Left ventricle myocardium inferior (tissue), 1 donor: ENCODE data around the gene HINFP. TPM values are rescaled to one million over a fixed set of nuclear protein-coding genes. Genes with fewer than 3 reads are reported as not detected.

Source experiments
- DNase-seq: peaks from one replicate; pipeline ENCODE4 v3.0.0-alpha.2; 2020
- H3K27ac ChIP-seq: fragments of 200-600 bp; replicated peaks from 2 replicates; pipeline ENCODE4 v1.8.0; 2021
- H3K27me3 ChIP-seq: fragments of 200-600 bp; 2 replicates; pipeline ENCODE4 v1.8.0; 2021; ENCODE audit warnings: low read depth
- H3K36me3 ChIP-seq: fragments of 200-600 bp; 2 replicates; pipeline ENCODE4 v1.8.0; 2021
- H3K4me1 ChIP-seq: fragments of 200-600 bp; 2 replicates; pipeline ENCODE4 v1.8.0; 2021
- H3K4me3 ChIP-seq: fragments of 200-600 bp; 2 replicates; pipeline ENCODE4 v1.8.0; 2021; ENCODE audit warnings: mild to moderate bottlenecking, moderate library complexity
- H3K9me3 ChIP-seq: fragments of 200-600 bp; replicated peaks from 2 replicates; pipeline ENCODE4 v1.8.0; 2021
- CTCF ChIP-seq: fragments of 200-600 bp; IDR thresholded peaks from 2 replicates; pipeline ENCODE4 v1.8.0; 2021; ENCODE audit warnings: antibody characterized with exemption, mild to moderate bottlenecking, borderline replicate concordance
- intact Hi-C: fragments of 100-400 bp; cut with micrococcal nuclease; formaldehyde crosslinking; loops from one replicate; pipeline ENCODE4 v1.11.0; 2022
- total RNA-seq: library from RNA; stranded (reverse); fragmentation: NEBNext Ultra II Directional; extraction: Animal tissue kit (Norgen Biotek cat#: 25700); gene quantifications from one replicate; pipeline ENCODE4 v1.2.1, GENCODE V29; 2021
- donor health status: DM: no; HTN: yes; CAD: no; lungs with severe emphysema.

The HINFP gene
- total RNA-seq, 1 donor from 2014 or later: 13.9 TPM

- no peak for TF ChIP-seq CTCF
- H3K9me3 ChIP-seq: no peaks in the 10 kb centered on the region
- intact Hi-C loops: loop anchor here (10.0 kb wide), 2 partner anchors 45 to 135 kb away; no protein-coding TSS in a partner anchor
- no peaks in the 10 kb centered on the region for H3K36me3 ChIP-seq
- no peak for DNase-seq
- H3K27ac ChIP-seq: no peak overlapping the region
- H3K4me1 ChIP-seq: peaks cover 18% of the 10 kb centered on the region
- H3K27me3 ChIP-seq: peaks cover 42% of the 10 kb centered on the region
- H3K4me3 ChIP-seq: peak overlapping the region; percentile 78
Observed at GRCh38 chr11:119149786-119150275, 28.5 kb downstream of the HINFP start.

- Histone ChIP-seq H3K4me3 (no peak overlapping the region), H3K4me1 (peaks cover 18% of the 10 kb centered on the region), H3K9me3 (no peaks in the 10 kb centered on the region), H3K36me3 (no peaks in the 10 kb centered on the region), H3K27me3 (peaks cover 32% of the 10 kb centered on the region), H3K27ac (no peak overlapping the region)
- intact Hi-C loops: no loop called here
- no peak for TF ChIP-seq CTCF
- no peak for DNase-seq
Observed at GRCh38 chr11:119152043-119152442, 30.7 kb downstream of the HINFP start.

- no peak overlapping the region for H3K27ac ChIP-seq
- H3K27me3 ChIP-seq: peaks cover 27% of the 10 kb centered on the region
- intact Hi-C loops: no loop called here
- H3K4me3 ChIP-seq: no peak overlapping the region
- TF ChIP-seq CTCF: no peak
- H3K36me3 ChIP-seq: no peaks in the 10 kb centered on the region
- peaks cover 18% of the 10 kb centered on the region for H3K4me1 ChIP-seq
- no peaks in the 10 kb centered on the region for H3K9me3 ChIP-seq
- no peak for DNase-seq
Observed at GRCh38 chr11:119152604-119153003, 31.2 kb downstream of the HINFP start.

GRCh38 chr11:119153049-119153818 is 31.9 kb downstream of the HINFP start:
- intact Hi-C loops: no loop called here
- no peak for TF ChIP-seq CTCF
- Histone ChIP-seq H3K4me1 (peaks cover 18% of the 10 kb centered on the region), H3K27me3 (peaks cover 21% of the 10 kb centered on the region), H3K9me3 (no peaks in the 10 kb centered on the region), H3K4me3 (no peak overlapping the region), H3K36me3 (no peaks in the 10 kb centered on the region), H3K27ac (no peak overlapping the region)
- no peak for DNase-seq

GRCh38 chr11:119154178-119154577 is 32.8 kb downstream of the HINFP start:
- DNase-seq: no peak
- intact Hi-C loops: no loop called here
- H3K27ac ChIP-seq: no peak overlapping the region
- no peaks in the 10 kb centered on the region for H3K36me3 ChIP-seq
- peaks cover 10% of the 10 kb centered on the region for H3K4me1 ChIP-seq
- H3K4me3 ChIP-seq: no peak overlapping the region
- H3K27me3 ChIP-seq: peaks cover 12% of the 10 kb centered on the region
- TF ChIP-seq CTCF: no peak
- no peaks in the 10 kb centered on the region for H3K9me3 ChIP-seq
